OCI-LY1 (cell line): ENCODE data around the gene QRICH1.

Source experiments
- EZH2 ChIP-seq: fragments of 200-600 bp; sonication (generic), shearing (Covaris generic); IDR thresholded peaks from 2 replicates; pipeline ENCODE4 v1.8.0; 2017; ENCODE audit warnings: borderline replicate concordance, mixed run types, mild to moderate bottlenecking, antibody characterized with exemption, low read length, moderate library complexity, mixed read lengths
- TF ChIP-seq, protein P1 (sequence below): fragments of 200-600 bp; sonication (generic), shearing (Covaris generic); IDR thresholded peaks from 2 replicates; pipeline ENCODE4 v1.5.1; 2017; ENCODE audit warnings: mild to moderate bottlenecking, antibody characterized with exemption, low read length, moderate library complexity, mixed read lengths

DNA sequence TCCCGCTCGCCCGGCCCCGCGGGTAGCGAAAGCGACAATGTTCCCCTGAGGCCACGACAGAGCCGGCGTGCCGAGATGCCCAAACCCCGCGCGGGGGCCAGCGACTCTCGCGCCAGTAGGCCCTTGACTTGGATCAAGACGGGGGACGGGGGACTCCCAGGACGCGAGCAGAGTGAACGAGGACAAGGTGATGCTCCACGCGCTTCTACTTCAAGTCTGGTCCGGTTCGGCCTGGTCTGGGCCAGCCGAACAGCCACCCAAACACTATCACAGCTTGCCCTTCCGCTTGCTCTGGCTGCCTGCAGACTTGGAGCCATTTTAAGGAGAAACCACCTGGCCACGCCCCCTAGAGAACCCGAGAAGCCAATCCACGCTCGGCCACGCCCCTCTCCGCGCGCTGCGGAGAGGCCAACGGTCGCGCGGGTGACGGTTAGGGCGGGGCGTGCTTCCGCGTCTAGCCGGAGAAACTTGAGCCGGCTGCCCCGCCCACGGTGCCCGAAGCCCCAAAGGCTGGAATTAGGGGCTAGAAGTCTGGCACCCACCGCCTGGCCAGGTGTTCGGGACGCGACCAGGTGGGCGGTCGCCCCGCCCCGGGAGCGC lies 72.6 kb downstream of the QRICH1 start:
- TF ChIP-seq, protein P1, sequence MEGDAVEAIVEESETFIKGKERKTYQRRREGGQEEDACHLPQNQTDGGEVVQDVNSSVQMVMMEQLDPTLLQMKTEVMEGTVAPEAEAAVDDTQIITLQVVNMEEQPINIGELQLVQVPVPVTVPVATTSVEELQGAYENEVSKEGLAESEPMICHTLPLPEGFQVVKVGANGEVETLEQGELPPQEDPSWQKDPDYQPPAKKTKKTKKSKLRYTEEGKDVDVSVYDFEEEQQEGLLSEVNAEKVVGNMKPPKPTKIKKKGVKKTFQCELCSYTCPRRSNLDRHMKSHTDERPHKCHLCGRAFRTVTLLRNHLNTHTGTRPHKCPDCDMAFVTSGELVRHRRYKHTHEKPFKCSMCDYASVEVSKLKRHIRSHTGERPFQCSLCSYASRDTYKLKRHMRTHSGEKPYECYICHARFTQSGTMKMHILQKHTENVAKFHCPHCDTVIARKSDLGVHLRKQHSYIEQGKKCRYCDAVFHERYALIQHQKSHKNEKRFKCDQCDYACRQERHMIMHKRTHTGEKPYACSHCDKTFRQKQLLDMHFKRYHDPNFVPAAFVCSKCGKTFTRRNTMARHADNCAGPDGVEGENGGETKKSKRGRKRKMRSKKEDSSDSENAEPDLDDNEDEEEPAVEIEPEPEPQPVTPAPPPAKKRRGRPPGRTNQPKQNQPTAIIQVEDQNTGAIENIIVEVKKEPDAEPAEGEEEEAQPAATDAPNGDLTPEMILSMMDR, result no peak
- no peak for TF ChIP-seq EZH2
